ENCODE data around the gene ZC3H12C.

- TF ChIP-seq, protein P1, sequence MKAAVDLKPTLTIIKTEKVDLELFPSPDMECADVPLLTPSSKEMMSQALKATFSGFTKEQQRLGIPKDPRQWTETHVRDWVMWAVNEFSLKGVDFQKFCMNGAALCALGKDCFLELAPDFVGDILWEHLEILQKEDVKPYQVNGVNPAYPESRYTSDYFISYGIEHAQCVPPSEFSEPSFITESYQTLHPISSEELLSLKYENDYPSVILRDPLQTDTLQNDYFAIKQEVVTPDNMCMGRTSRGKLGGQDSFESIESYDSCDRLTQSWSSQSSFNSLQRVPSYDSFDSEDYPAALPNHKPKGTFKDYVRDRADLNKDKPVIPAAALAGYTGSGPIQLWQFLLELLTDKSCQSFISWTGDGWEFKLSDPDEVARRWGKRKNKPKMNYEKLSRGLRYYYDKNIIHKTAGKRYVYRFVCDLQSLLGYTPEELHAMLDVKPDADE (CRISPR knock-in tag; IDR thresholded peaks at IDR 0.05): no peak
- TF ChIP-seq HDAC6 (IDR thresholded peaks at IDR 0.05; ENCODE audit: low read depth, low read length) (no peak), PBX3 (CRISPR knock-in tag; IDR thresholded peaks at IDR 0.05; ENCODE audit: borderline replicate concordance) (no peak), POLR2AphosphoS5 (IDR thresholded peaks at IDR 0.05; ENCODE audit: low read depth, low read length) (no peak), FOXK2 (IDR thresholded peaks at IDR 0.05) (no peak), TAF15 (IDR thresholded peaks at IDR 0.05; ENCODE audit: low read depth, low read length, poor library complexity, severe bottlenecking) (no peak), ZNF180 (CRISPR knock-in tag; IDR thresholded peaks at IDR 0.05; ENCODE audit: borderline replicate concordance, low read depth) (no peak), SIX1 (CRISPR knock-in tag; IDR thresholded peaks at IDR 0.05; ENCODE audit: borderline replicate concordance) (no peak), CTCF (CRISPR knock-in tag; IDR thresholded peaks at IDR 0.05) (no peak), FOXO4 (CRISPR knock-in tag; conservative IDR thresholded peaks at IDR 0.05) (no peak), ZNF253 (CRISPR knock-in tag; IDR thresholded peaks at IDR 0.05; ENCODE audit: borderline replicate concordance) (no peak), ZBTB8A (CRISPR knock-in tag; IDR thresholded peaks at IDR 0.05; ENCODE audit: borderline replicate concordance, low read depth) (no peak)
- TF ChIP-seq, protein P2, sequence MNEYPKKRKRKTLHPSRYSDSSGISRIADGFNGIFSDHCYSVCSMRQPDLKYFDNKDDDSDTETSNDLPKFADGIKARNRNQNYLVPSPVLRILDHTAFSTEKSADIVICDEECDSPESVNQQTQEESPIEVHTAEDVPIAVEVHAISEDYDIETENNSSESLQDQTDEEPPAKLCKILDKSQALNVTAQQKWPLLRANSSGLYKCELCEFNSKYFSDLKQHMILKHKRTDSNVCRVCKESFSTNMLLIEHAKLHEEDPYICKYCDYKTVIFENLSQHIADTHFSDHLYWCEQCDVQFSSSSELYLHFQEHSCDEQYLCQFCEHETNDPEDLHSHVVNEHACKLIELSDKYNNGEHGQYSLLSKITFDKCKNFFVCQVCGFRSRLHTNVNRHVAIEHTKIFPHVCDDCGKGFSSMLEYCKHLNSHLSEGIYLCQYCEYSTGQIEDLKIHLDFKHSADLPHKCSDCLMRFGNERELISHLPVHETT (CRISPR knock-in tag; conservative IDR thresholded peaks at IDR 0.05): no peak
- TF ChIP-seq, protein P3, sequence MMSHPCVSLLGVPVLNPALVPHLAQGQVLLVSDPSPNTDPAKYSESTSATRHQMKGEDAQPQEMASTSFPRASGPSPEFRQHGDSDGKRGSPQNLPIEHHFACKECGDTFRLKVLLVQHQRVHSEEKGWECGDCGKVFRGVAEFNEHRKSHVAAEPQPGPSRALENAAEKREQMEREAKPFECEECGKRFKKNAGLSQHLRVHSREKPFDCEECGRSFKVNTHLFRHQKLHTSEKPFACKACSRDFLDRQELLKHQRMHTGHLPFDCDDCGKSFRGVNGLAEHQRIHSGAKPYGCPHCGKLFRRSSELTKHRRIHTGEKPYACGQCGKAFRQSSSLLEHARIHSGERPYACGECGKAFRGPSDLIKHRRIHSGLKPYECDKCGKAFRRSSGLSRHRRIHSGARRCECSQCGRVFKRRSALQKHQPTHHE (CRISPR knock-in tag; IDR thresholded peaks at IDR 0.05; ENCODE audit: borderline replicate concordance): no peak
Observed at GRCh38 chr11:110156503-110156902, 63.3 kb downstream of the ZC3H12C start.
